OCI-LY7 (cell line): ENCODE data around the gene MGRN1. TPM values are rescaled to one million over a fixed set of nuclear protein-coding genes. Genes with fewer than 3 reads are reported as not detected.

ENCODE experiments used
- BruUV-seq: library from RNA; stranded (reverse); fragments of 400-500 nt; replicated peaks from 2 replicates; lab custom pipeline; 2021; lab: Mats Ljungman, UMichigan
- CTCF ChIA-PET: fragments of 300-600 bp; sonication (Branson Sonifier 250); formaldehyde crosslinking; loops from one replicate; lab custom pipeline; 2022; ENCODE audit warnings: antibody characterized with exemption; ENCODE audit not compliant: unreplicated experiment; lab: Charles Lee
- POLR2A ChIA-PET: fragments of 300-600 bp; sonication (Branson Sonifier 250); formaldehyde crosslinking; loops from one replicate; lab custom pipeline; 2022; ENCODE audit warnings: antibody characterized with exemption; lab: Charles Lee
- DNase-seq: peaks from one replicate; pipeline ENCODE4 v3.0.0-alpha.2; 2015; ENCODE audit warnings: low spot score
- H2AFZ ChIP-seq: fragments of 200-600 bp; sonication (generic), shearing (Covaris generic); 2 replicates; pipeline ENCODE4 v1.6.1; 2014; ENCODE audit warnings: mild to moderate bottlenecking, antibody characterized with exemption, low read length, moderate library complexity
- H3K27ac ChIP-seq: fragments of 200-600 bp; sonication (generic); 2 replicates; pipeline ENCODE4 v1.5.1; 2014; ENCODE audit warnings: mixed run types, low read depth, mild to moderate bottlenecking, moderate library complexity, low read length, inconsistent platforms; ENCODE audit not compliant: poor library complexity, severe bottlenecking
- H3K36me3 ChIP-seq: fragments of 200-600 bp; sonication (generic); 2 replicates; pipeline ENCODE4 v1.6.1; 2014; ENCODE audit warnings: mild to moderate bottlenecking, antibody characterized with exemption, low read length, moderate library complexity, mixed read lengths; ENCODE audit not compliant: insufficient read depth
- H3K4me1 ChIP-seq: fragments of 200-600 bp; sonication (generic); 2 replicates; pipeline ENCODE4 v1.5.1; 2014; ENCODE audit warnings: mild to moderate bottlenecking, low read length; ENCODE audit not compliant: insufficient read depth, poor library complexity, severe bottlenecking
- H3K4me2 ChIP-seq: fragments of 200-600 bp; sonication (generic); 2 replicates; pipeline ENCODE4 v1.6.1; 2014; ENCODE audit warnings: mild to moderate bottlenecking, low read length
- H3K4me3 ChIP-seq: fragments of 200-600 bp; sonication (generic); 2 replicates; pipeline ENCODE4 v1.5.1; 2014; ENCODE audit warnings: mild to moderate bottlenecking, low read depth, low read length; ENCODE audit not compliant: poor library complexity, severe bottlenecking
- H3K79me2 ChIP-seq: fragments of 200-600 bp; sonication (generic); 2 replicates; pipeline ENCODE4 v1.6.1; 2016; ENCODE audit warnings: low read depth, mild to moderate bottlenecking, low read length, moderate library complexity, mixed read lengths; ENCODE audit not compliant: insufficient read depth
- H3K9me2 ChIP-seq: fragments of 200-600 bp; sonication (generic); 2 replicates; pipeline ENCODE4 v1.6.1; 2016; ENCODE audit warnings: mild to moderate bottlenecking, low read length, mixed read lengths; ENCODE audit not compliant: insufficient read depth
- H3K9me3 ChIP-seq: fragments of 200-600 bp; sonication (generic); 2 replicates; pipeline ENCODE4 v1.6.1; 2014; ENCODE audit warnings: mild to moderate bottlenecking, mixed run types, low read length, mixed read lengths
- H4K20me1 ChIP-seq: fragments of 200-600 bp; sonication (generic); 2 replicates; pipeline ENCODE4 v1.6.1; 2014; ENCODE audit warnings: mild to moderate bottlenecking, antibody characterized with exemption, low read length, moderate library complexity, mixed read lengths; ENCODE audit not compliant: insufficient read depth
- CTCF ChIP-seq: fragments of 200-600 bp; sonication (generic); conservative IDR thresholded peaks from 2 replicates; pipeline ENCODE4 v1.5.1; 2014; ENCODE audit warnings: mild to moderate bottlenecking, antibody characterized with exemption, low read length, moderate library complexity, mixed read lengths
- EZH2phosphoT487 ChIP-seq: fragments of 200-600 bp; sonication (generic); IDR thresholded peaks from 2 replicates; pipeline ENCODE4 v1.6.1; 2018; ENCODE audit warnings: low read depth, borderline replicate concordance, mild to moderate bottlenecking, mixed run types, antibody characterized with exemption, low read length, moderate library complexity, mixed read lengths
- intact Hi-C: fragments of 100-400 bp; cut with micrococcal nuclease; formaldehyde crosslinking; loops from one replicate; pipeline ENCODE4 v1.10.0; 2022; ENCODE audit not compliant: unreplicated experiment
- total RNA-seq, 2 experiments: library from RNA; depleted of rRNA in 1 of 2; stranded (reverse); fragments of >200 nt in 1 of 2; shearing (Covaris generic) in 1 of 2; gene quantifications; 2 replicates each; pipeline ENCODE4 v1.2.3, GENCODE V29; 2014 to 2022

The MGRN1 gene
- total RNA-seq, 2 experiments from 2014 or later = 14.1 to 43.1 TPM

- DNase-seq = no peak
- Histone ChIP-seq H3K4me2 (no peak overlapping the region), H3K4me1 (no peaks in the 10 kb centered on the region), H3K79me2 (no peaks in the 10 kb centered on the region), H3K36me3 (no peaks in the 10 kb centered on the region), H3K4me3 (no peak overlapping the region), H3K9me2 (no peaks in the 10 kb centered on the region), H3K27ac (no peak overlapping the region), H4K20me1 (no peaks in the 10 kb centered on the region), H3K9me3 (0 out of 2 replicates have a peak, but pooled peaks cover 2% of the 10 kb centered on the region), H2AFZ (no peak overlapping the region)
- no peak for TF ChIP-seq CTCF
- no peak for TF ChIP-seq EZH2phosphoT487
- no TSS peak for BruUV-seq
- intact Hi-C loops = no loop called here
- POLR2A ChIA-PET = no interaction called here
- CTCF ChIA-PET = no interaction called here
Observed at GRCh38 chr16:4593086-4593485, 31.5 kb upstream of the MGRN1 start.

GRCh38 chr16:4594433-4595410 is 29.9 kb upstream of the MGRN1 start:
- CTCF ChIA-PET = no interaction called here
- Histone ChIP-seq H4K20me1 (no peaks in the 10 kb centered on the region), H3K9me2 (no peaks in the 10 kb centered on the region), H3K4me2 (no peak overlapping the region), H3K9me3 (no peaks in the 10 kb centered on the region), H3K27ac (no peak overlapping the region), H2AFZ (no peak overlapping the region), H3K4me1 (no peaks in the 10 kb centered on the region), H3K79me2 (no peaks in the 10 kb centered on the region), H3K4me3 (no peak overlapping the region), H3K36me3 (no peaks in the 10 kb centered on the region)
- intact Hi-C loops = no loop called here
- POLR2A ChIA-PET = no interaction called here
- no peak for DNase-seq
- TF ChIP-seq CTCF = no peak
- TF ChIP-seq EZH2phosphoT487 = no peak
- no TSS peak for BruUV-seq

GRCh38 chr16:4597174-4597573 is 27.5 kb upstream of the MGRN1 start:
- BruUV-seq = no TSS peak
- Histone ChIP-seq H3K9me2 (no peaks in the 10 kb centered on the region), H3K79me2 (no peaks in the 10 kb centered on the region), H2AFZ (no peak overlapping the region), H3K27ac (no peak overlapping the region), H3K4me3 (no peak overlapping the region), H3K9me3 (no peaks in the 10 kb centered on the region), H4K20me1 (no peaks in the 10 kb centered on the region), H3K4me1 (no peaks in the 10 kb centered on the region), H3K36me3 (no peaks in the 10 kb centered on the region), H3K4me2 (no peak overlapping the region)
- TF ChIP-seq EZH2phosphoT487 = no peak
- no peak for TF ChIP-seq CTCF
- intact Hi-C loops = no loop called here
- CTCF ChIA-PET = no interaction called here
- DNase-seq = no peak
- POLR2A ChIA-PET = no interaction called here
